Tibial artery (tissue), 4 donors: ENCODE data around the gene ODAD3.
"Not testable (repeated sequence)": the region's sequence is repeated elsewhere in the genome, so short reads cannot be mapped to it uniquely, and the experiment has no call there.

Source experiments
- DNase-seq, 2 donors: peaks; one replicate each; pipeline ENCODE4 v3.0.0-alpha.2; 2019
- H3K27ac ChIP-seq, 2 donors: fragments of 200-600 bp; sonication (generic) in 1 of 2; 1 replicate in 1 of 2; 2 replicates in 1 of 2; pipeline ENCODE4 v1.5.1; 2018 to 2019; ENCODE audit warnings: mild to moderate bottlenecking in 1 of 2
- H3K27me3 ChIP-seq, 2 donors: fragments of 200-600 bp; sonication (generic) in 1 of 2; one replicate each; pipeline versions ENCODE4 v1.5.1 to v1.6.0; 2016 to 2019
- H3K36me3 ChIP-seq, 3 donors: fragments of 200-600 bp; sonication (generic) in 2 of 3; one replicate each; pipeline ENCODE4 v1.5.1; 2016 to 2019; ENCODE audit warnings: mild to moderate bottlenecking in 2 of 3
- H3K4me1 ChIP-seq, 4 donors: fragments of 200-600 bp; sonication (generic) in 2 of 4; 1 replicate in 3 of 4; 2 replicates in 1 of 4; pipeline ENCODE4 v1.5.1; 2016 to 2019
- H3K4me3 ChIP-seq, 2 donors: fragments of 200-600 bp; sonication (generic) in 1 of 2; 1 replicate in 1 of 2; 2 replicates in 1 of 2; pipeline ENCODE4 v1.5.1; 2018 to 2019; ENCODE audit warnings: mild to moderate bottlenecking in 2 of 2
- H3K9me3 ChIP-seq, 3 donors: fragments of 200-600 bp; sonication (generic) in 1 of 3; one replicate each; pipeline ENCODE4 v1.5.1; 2016 to 2019
- CTCF ChIP-seq, 2 experiments: fragments of 200-600 bp in 1 of 2; fragments of 450-650 bp in 1 of 2; IDR thresholded peaks; one replicate each; pipeline ENCODE4 v1.5.1; 2017 to 2019; ENCODE audit warnings: antibody characterized with exemption in 2 of 2, mild to moderate bottlenecking in 1 of 2, moderate library complexity in 1 of 2
- intact Hi-C: fragments of 100-400 bp; cut with DNase I; formaldehyde crosslinking; loops from one replicate; pipeline ENCODE4 v1.15.0; 2023; ENCODE audit warnings: low total_unique reads

Gene ODAD3

GRCh38 chr19:11457115-11457514, 22.2 kb upstream of the ODAD3 start:
- TF ChIP-seq CTCF (IDR thresholded peaks at IDR 0.05) = no peak
- no peaks in the 10 kb centered on the region for H3K36me3 ChIP-seq
- no peak for DNase-seq
- intact Hi-C loops = no loop called here
- H3K4me3 ChIP-seq = no peak overlapping the region
- peaks cover 0 to 44% of the 10 kb centered on the region in 2 donors for H3K27me3 ChIP-seq
- H3K9me3 ChIP-seq = no peaks in the 10 kb centered on the region
- H3K27ac ChIP-seq = no peak overlapping the region
- peaks cover 0 to 8% (median under 1%) of the 10 kb centered on the region in 4 donors for H3K4me1 ChIP-seq

GRCh38 chr19:11456659-11457058, 21.7 kb upstream of the ODAD3 start:
- no peak for TF ChIP-seq CTCF (IDR thresholded peaks at IDR 0.05)
- Histone ChIP-seq H3K9me3 (no peaks in the 10 kb centered on the region), H3K4me1 (peaks cover 0 to 13% (median 3%) of the 10 kb centered on the region in 4 donors), H3K27ac (no peak overlapping the region), H3K4me3 (no peak overlapping the region), H3K27me3 (peaks cover 0 to 46% of the 10 kb centered on the region in 2 donors), H3K36me3 (no peaks in the 10 kb centered on the region)
- intact Hi-C loops = no loop called here
- DNase-seq = no peak

GRCh38 chr19:11455233-11455554, 20.3 kb upstream of the ODAD3 start:
- DNase-seq, H3K9me3 ChIP-seq, H3K4me3 ChIP-seq, H3K27ac ChIP-seq, H3K36me3 ChIP-seq, intact Hi-C loops: not testable (repeated sequence)
- Histone ChIP-seq H3K4me1 (peaks cover 0 to 15% (median 4%) of the 10 kb centered on the region in 4 donors), H3K27me3 (peaks cover 0 to 49% of the 10 kb centered on the region in 2 donors)

GRCh38 chr19:11453468-11454341, 18.8 kb upstream of the ODAD3 start:
- H3K4me3 ChIP-seq = no peak overlapping the region
- peaks cover 0 to 41% of the 10 kb centered on the region in 2 donors for H3K27me3 ChIP-seq
- H3K9me3 ChIP-seq = no peaks in the 10 kb centered on the region
- H3K36me3 ChIP-seq = peaks cover 10 to 24% (median 17%) of the 10 kb centered on the region in 3 donors
- peaks cover 0 to 15% (median 4%) of the 10 kb centered on the region in 4 donors for H3K4me1 ChIP-seq
- no peak for DNase-seq
- no peak for TF ChIP-seq CTCF (IDR thresholded peaks at IDR 0.05)
- no peak overlapping the region for H3K27ac ChIP-seq
- intact Hi-C loops = no loop called here

GRCh38 chr19:11452620-11453310, 17.8 kb upstream of the ODAD3 start:
- Histone ChIP-seq H3K27me3 (peaks cover 0 to 31% of the 10 kb centered on the region in 2 donors), H3K4me3 (no peak overlapping the region), H3K27ac (no peak overlapping the region), H3K4me1 (peaks cover 0 to 15% (median 4%) of the 10 kb centered on the region in 4 donors), H3K9me3 (no peaks in the 10 kb centered on the region), H3K36me3 (peaks cover 18 to 34% (median 27%) of the 10 kb centered on the region in 3 donors)
- intact Hi-C loops = no loop called here
- DNase-seq = no peak
- TF ChIP-seq CTCF (IDR thresholded peaks at IDR 0.05) = no peak
